WERI-Rb-1 (cell line): ENCODE results near the gene MRPL16.
A peak's percentile ranks its signal among the peaks of the same experiment; 100 is the strongest.

Source experiments
- DNase-seq: peaks from one replicate; pipeline ENCODE4 v3.0.0-alpha.2; 2020
- H3K27ac ChIP-seq: fragments of 250-450 bp; sonication (Bioruptor Pico); 2 replicates; pipeline ENCODE4 v1.5.1; 2020; ENCODE audit warnings: mild to moderate bottlenecking, moderate library complexity
- H3K27me3 ChIP-seq: fragments of 250-450 bp; sonication (Bioruptor Pico); 2 replicates; pipeline ENCODE4 v1.5.1; 2021; ENCODE audit warnings: mild to moderate bottlenecking, low read depth, moderate library complexity; ENCODE audit not compliant: insufficient read depth, severe bottlenecking
- H3K36me3 ChIP-seq: fragments of 250-450 bp; sonication (Bioruptor Pico); 2 replicates; pipeline ENCODE4 v1.5.1; 2020; ENCODE audit warnings: mild to moderate bottlenecking, moderate library complexity
- H3K4me3 ChIP-seq: 2 replicates; pipeline ENCODE4 v1.5.1; 2011; ENCODE audit warnings: low read depth, mild to moderate bottlenecking, control low read depth, low read length
- H3K9me3 ChIP-seq: fragments of 250-450 bp; sonication (Bioruptor Pico); 2 replicates; pipeline ENCODE4 v1.5.1; 2021; ENCODE audit warnings: mild to moderate bottlenecking, moderate library complexity; ENCODE audit not compliant: severe bottlenecking
- CTCF ChIP-seq: IDR thresholded peaks from 2 replicates; pipeline ENCODE4 v1.5.1; 2011; ENCODE audit warnings: low read depth, mild to moderate bottlenecking, control low read depth, inconsistent platforms, low read length

The MRPL16 gene

DNA sequence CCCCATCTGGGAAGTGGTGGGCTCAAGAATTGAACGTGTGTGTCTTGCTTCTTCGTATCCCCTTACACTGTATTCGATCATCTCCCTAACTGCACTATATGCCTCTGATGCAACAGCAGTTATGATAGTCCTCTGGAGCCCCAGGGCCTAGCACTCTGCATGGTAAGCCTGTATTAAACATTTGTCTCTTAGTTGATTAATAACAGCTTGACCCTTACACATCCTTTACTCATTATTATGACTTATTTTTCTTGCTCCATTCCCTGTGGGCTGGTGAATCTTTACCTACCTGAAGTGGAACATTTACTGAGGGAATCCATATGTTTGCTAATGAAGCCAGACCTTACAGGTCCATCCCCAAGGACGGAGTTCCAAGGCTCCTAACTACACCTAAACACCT lies 49.8 kb downstream of the MRPL16 start:
- Histone ChIP-seq H3K4me3 (no peak overlapping the region), H3K9me3 (no peaks in the 10 kb centered on the region), H3K27me3 (no peaks in the 10 kb centered on the region), H3K36me3 (peaks cover 47% of the 10 kb centered on the region), H3K27ac (peak overlapping the region; percentile 95)
- DNase-seq: no peak
- TF ChIP-seq CTCF: no peak

- no peaks in the 10 kb centered on the region for H3K27me3 ChIP-seq
- H3K27ac ChIP-seq: peak overlapping the region; percentile 95
- peak overlapping the region; percentile 32 for H3K4me3 ChIP-seq
- H3K9me3 ChIP-seq: no peaks in the 10 kb centered on the region
- H3K36me3 ChIP-seq: peaks cover 47% of the 10 kb centered on the region
- peak; percentile 75 for DNase-seq
- TF ChIP-seq CTCF: no peak
Measured at GRCh38 chr11:59759900-59760299, 50.7 kb downstream of the MRPL16 start.

- H3K9me3 ChIP-seq: no peaks in the 10 kb centered on the region
Measured at GRCh38 chr11:59758401-59759037, 52.1 kb downstream of the MRPL16 start.

DNA sequence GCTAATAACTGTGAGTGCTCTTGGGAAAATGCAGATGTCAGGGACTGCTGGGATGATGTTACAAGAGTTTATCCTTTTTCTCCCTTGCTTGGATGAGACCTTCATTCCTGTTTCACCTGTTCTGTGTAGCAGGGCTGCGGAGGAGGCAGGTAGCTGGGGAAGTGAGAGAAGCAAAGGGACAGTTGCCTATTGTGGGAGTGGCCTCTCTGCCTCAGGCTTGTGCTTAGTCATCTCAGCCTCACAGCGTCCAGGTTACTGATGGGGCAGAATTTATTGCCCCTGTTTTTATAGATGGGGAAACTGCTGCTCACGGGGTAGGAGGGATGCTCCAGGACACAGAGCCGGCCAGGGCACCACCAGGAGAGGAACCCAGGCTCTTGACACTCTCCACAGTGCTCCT lies 53.7 kb downstream of the MRPL16 start:
- Histone ChIP-seq H3K4me3 (peak overlapping the region; percentile 94), H3K27me3 (no peaks in the 10 kb centered on the region), H3K36me3 (peaks cover 34% of the 10 kb centered on the region), H3K9me3 (no peaks in the 10 kb centered on the region), H3K27ac (peak overlapping the region; percentile 95)
- no peak for DNase-seq
- no peak for TF ChIP-seq CTCF

More at GRCh38 chr11:59758401-59759037, 52.1 kb downstream of the MRPL16 start:
- Histone ChIP-seq H3K27ac (peak overlapping the region; percentile 95), H3K4me3 (peak overlapping the region; percentile 20), H3K36me3 (peaks cover 46% of the 10 kb centered on the region), H3K27me3 (no peaks in the 10 kb centered on the region)
- no peak for TF ChIP-seq CTCF
- no peak for DNase-seq

- TF ChIP-seq CTCF: no peak
- Histone ChIP-seq H3K27ac (peak overlapping the region; percentile 95), H3K36me3 (peaks cover 34% of the 10 kb centered on the region), H3K27me3 (no peaks in the 10 kb centered on the region), H3K9me3 (no peaks in the 10 kb centered on the region), H3K4me3 (peak overlapping the region; percentile 94)
- no peak for DNase-seq
Measured at GRCh38 chr11:59756558-59756840, 54.1 kb downstream of the MRPL16 start.
